Naive B cell (primary cell): Measurements from ENCODE around the gene KCNIP1. TPM values are rescaled to one million over a fixed set of nuclear protein-coding genes. Genes with fewer than 3 reads are reported as not detected.

Experiments
- ATAC-seq, 2 donors: fragments of 150-1000 bp; cut with Tn5 transposase; 2 replicates each; pipeline ENCODE4 v1.10.0; 2021; ENCODE audit warnings: low read depth in 2 of 2, mild to moderate bottlenecking in 2 of 2, moderate library complexity in 2 of 2
- DNase-seq: peaks from one replicate; pipeline ENCODE4 v3.0.0; 2022
- H3K27ac Mint-ChIP-seq, 6 donors: one replicate each; pipeline ENCODE4 v1.8.0; 2020 to 2022; ENCODE audit warnings: mild to moderate bottlenecking in 6 of 6, mixed read lengths in 6 of 6, moderate library complexity in 5 of 6, inconsistent platforms in 2 of 6
- H3K27me3 Mint-ChIP-seq, 3 donors: one replicate each; pipeline ENCODE4 v1.8.0; 2021 to 2022; ENCODE audit warnings: mixed read lengths in 3 of 3, mild to moderate bottlenecking in 1 of 3
- H3K36me3 Mint-ChIP-seq, 2 donors: one replicate each; pipeline ENCODE4 v1.8.0; 2020 to 2022; ENCODE audit warnings: mixed read lengths in 2 of 2, inconsistent platforms in 1 of 2, mild to moderate bottlenecking in 1 of 2
- H3K4me1 Mint-ChIP-seq, 3 donors: one replicate each; pipeline ENCODE4 v1.8.0; 2020 to 2022; ENCODE audit warnings: mixed read lengths in 3 of 3, inconsistent platforms in 1 of 3, mild to moderate bottlenecking in 1 of 3, moderate library complexity in 1 of 3
- H3K4me3 Mint-ChIP-seq, 8 donors: one replicate each; pipeline ENCODE4 v1.8.0; 2020 to 2022; ENCODE audit warnings: mild to moderate bottlenecking in 8 of 8, mixed read lengths in 8 of 8, moderate library complexity in 8 of 8, inconsistent platforms in 2 of 8
- H3K9me3 Mint-ChIP-seq, 7 donors: one replicate each; pipeline ENCODE4 v1.8.0; 2020 to 2022; ENCODE audit warnings: mixed read lengths in 7 of 7, mild to moderate bottlenecking in 5 of 7, inconsistent platforms in 2 of 7, moderate library complexity in 1 of 7
- polyA plus RNA-seq, 6 donors: library from polyadenylated mRNA; unstranded; fragments of 300-500 nt; fragmentation: Illumina TruSeq; gene quantifications; one replicate each; pipeline ENCODE4 v1.2.3, GENCODE V29; 2021; ENCODE audit warnings: low read depth in 6 of 6

The KCNIP1 gene
- polyA plus RNA-seq, 6 donors from 2014 or later, result not detected

GRCh38 chr5:170554521-170555267 is 50.9 kb downstream of the KCNIP1 start:
- ATAC-seq (no peak), DNase-seq (no peak)
- no peaks in the 10 kb centered on the region for H3K36me3 Mint-ChIP-seq
- H3K4me3 Mint-ChIP-seq, result no peak overlapping the region
- peaks cover 0 to 2% (median 0%) of the 10 kb centered on the region in 7 donors for H3K9me3 Mint-ChIP-seq
- no peaks in the 10 kb centered on the region for H3K4me1 Mint-ChIP-seq
- peaks cover 11 to 27% (median 19%) of the 10 kb centered on the region in 3 donors for H3K27me3 Mint-ChIP-seq
- H3K27ac Mint-ChIP-seq, result no peak overlapping the region

GRCh38 chr5:170557314-170557713 is 53.5 kb downstream of the KCNIP1 start:
- peaks cover 24 to 44% (median 35%) of the 10 kb centered on the region in 3 donors for H3K27me3 Mint-ChIP-seq
- ATAC-seq, result no peak
- H3K27ac Mint-ChIP-seq, result no peak overlapping the region

GRCh38 chr5:170559296-170559695 is 55.5 kb downstream of the KCNIP1 start:
- DNase-seq (no peak), ATAC-seq (no peak)
- Mint-ChIP-seq H3K9me3 (peaks cover 0 to 2% (median 0%) of the 10 kb centered on the region in 7 donors), H3K27ac (no peak overlapping the region), H3K36me3 (no peaks in the 10 kb centered on the region), H3K27me3 (peaks cover 18 to 41% (median 39%) of the 10 kb centered on the region in 3 donors), H3K4me1 (no peaks in the 10 kb centered on the region), H3K4me3 (no peak overlapping the region)

More at GRCh38 chr5:170557314-170557713, 53.5 kb downstream of the KCNIP1 start:
- Mint-ChIP-seq H3K9me3 (peaks cover 0 to 2% (median 0%) of the 10 kb centered on the region in 7 donors), H3K4me3 (no peak overlapping the region), H3K4me1 (no peaks in the 10 kb centered on the region), H3K36me3 (no peaks in the 10 kb centered on the region)
- no peak for DNase-seq

- Mint-ChIP-seq H3K36me3 (no peaks in the 10 kb centered on the region), H3K4me3 (no peak overlapping the region)
These were observed 57.1 kb downstream of the KCNIP1 start for GRCh38 chr5:170560938-170561337.

GRCh38 chr5:170562166-170562874 is 58.5 kb downstream of the KCNIP1 start:
- H3K27ac Mint-ChIP-seq, result no peak overlapping the region
- no peak overlapping the region for H3K4me3 Mint-ChIP-seq
- no peak for ATAC-seq
- no peaks in the 10 kb centered on the region for H3K36me3 Mint-ChIP-seq
- no peaks in the 10 kb centered on the region for H3K4me1 Mint-ChIP-seq
- H3K27me3 Mint-ChIP-seq, result peaks cover 12 to 48% (median 43%) of the 10 kb centered on the region in 3 donors
- DNase-seq, result no peak
- H3K9me3 Mint-ChIP-seq, result peaks cover 0 to 2% (median 0%) of the 10 kb centered on the region in 7 donors

More at GRCh38 chr5:170560938-170561337, 57.1 kb downstream of the KCNIP1 start:
- DNase-seq, result no peak
- no peak overlapping the region for H3K27ac Mint-ChIP-seq
- H3K4me1 Mint-ChIP-seq, result no peaks in the 10 kb centered on the region
- peaks cover 12 to 41% (median 37%) of the 10 kb centered on the region in 3 donors for H3K27me3 Mint-ChIP-seq
- ATAC-seq, result no peak
- H3K9me3 Mint-ChIP-seq, result peaks cover 0 to 2% (median 0%) of the 10 kb centered on the region in 7 donors

GRCh38 chr5:170562875-170563228 is 59.0 kb downstream of the KCNIP1 start:
- no peaks in the 10 kb centered on the region for H3K36me3 Mint-ChIP-seq
- peaks cover 0 to 2% (median 0%) of the 10 kb centered on the region in 7 donors for H3K9me3 Mint-ChIP-seq
- ATAC-seq (no peak), DNase-seq (no peak)
- peaks cover 12 to 52% (median 41%) of the 10 kb centered on the region in 3 donors for H3K27me3 Mint-ChIP-seq
- H3K27ac Mint-ChIP-seq, result no peak overlapping the region
- no peaks in the 10 kb centered on the region for H3K4me1 Mint-ChIP-seq
- no peak overlapping the region for H3K4me3 Mint-ChIP-seq

- H3K9me3 Mint-ChIP-seq, result peaks cover 0 to 2% (median 0%) of the 10 kb centered on the region in 7 donors
- ATAC-seq, result no peak
- no peaks in the 10 kb centered on the region for H3K36me3 Mint-ChIP-seq
- H3K27ac Mint-ChIP-seq, result no peak overlapping the region
- H3K4me1 Mint-ChIP-seq, result no peaks in the 10 kb centered on the region
- DNase-seq, result no peak
- peaks cover 9 to 49% (median 41%) of the 10 kb centered on the region in 3 donors for H3K27me3 Mint-ChIP-seq
- H3K4me3 Mint-ChIP-seq, result no peak overlapping the region
These were observed 60.2 kb downstream of the KCNIP1 start for GRCh38 chr5:170563824-170564567.

GRCh38 chr5:170565072-170565471 is 61.3 kb downstream of the KCNIP1 start:
- Mint-ChIP-seq H3K27ac (no peak overlapping the region), H3K27me3 (peaks cover 5 to 45% (median 39%) of the 10 kb centered on the region in 3 donors)

GRCh38 chr5:170569101-170569500 is 65.3 kb downstream of the KCNIP1 start:
- ATAC-seq (no peak), DNase-seq (no peak)
- Mint-ChIP-seq H3K4me1 (peaks cover 0 to 9% (median 7%) of the 10 kb centered on the region in 3 donors), H3K27me3 (peaks cover 11 to 42% (median 40%) of the 10 kb centered on the region in 3 donors), H3K36me3 (no peaks in the 10 kb centered on the region), H3K27ac (no peak overlapping the region), H3K4me3 (no peak overlapping the region), H3K9me3 (peaks cover 0 to 1% (median 0%) of the 10 kb centered on the region in 7 donors)

More at GRCh38 chr5:170565072-170565471, 61.3 kb downstream of the KCNIP1 start:
- Mint-ChIP-seq H3K9me3 (peaks cover 0 to 1% (median 0%) of the 10 kb centered on the region in 7 donors), H3K4me1 (no peaks in the 10 kb centered on the region), H3K36me3 (no peaks in the 10 kb centered on the region), H3K4me3 (no peak overlapping the region)
- ATAC-seq, result no peak
- no peak for DNase-seq

GRCh38 chr5:170570476-170570875 is 66.7 kb downstream of the KCNIP1 start:
- Mint-ChIP-seq H3K4me1 (peaks cover 0 to 9% (median 7%) of the 10 kb centered on the region in 3 donors), H3K27me3 (peaks cover 11 to 40% (median 38%) of the 10 kb centered on the region in 3 donors), H3K4me3 (no peak overlapping the region), H3K9me3 (peaks cover 0 to 2% (median 0%) of the 10 kb centered on the region in 7 donors), H3K27ac (no peak overlapping the region), H3K36me3 (no peaks in the 10 kb centered on the region)
- DNase-seq (no peak), ATAC-seq (no peak)

- no peak for DNase-seq
- H3K27me3 Mint-ChIP-seq, result peaks cover 15 to 45% (median 40%) of the 10 kb centered on the region in 3 donors
These were observed 67.5 kb downstream of the KCNIP1 start for GRCh38 chr5:170571281-170571731.

GRCh38 chr5:170571875-170572852 is 68.3 kb downstream of the KCNIP1 start:
- Mint-ChIP-seq H3K4me3 (no peak overlapping the region), H3K27me3 (peaks cover 15 to 38% (median 34%) of the 10 kb centered on the region in 3 donors), H3K27ac (no peak overlapping the region), H3K36me3 (no peaks in the 10 kb centered on the region), H3K4me1 (peaks cover 0 to 9% (median 7%) of the 10 kb centered on the region in 3 donors), H3K9me3 (peaks cover 0 to 9% (median 2%) of the 10 kb centered on the region in 7 donors)
- DNase-seq, result no peak
- ATAC-seq, result no peak

More at GRCh38 chr5:170571281-170571731, 67.5 kb downstream of the KCNIP1 start:
- Mint-ChIP-seq H3K27ac (no peak overlapping the region), H3K4me1 (peaks cover 0 to 9% (median 7%) of the 10 kb centered on the region in 3 donors), H3K4me3 (no peak overlapping the region), H3K36me3 (no peaks in the 10 kb centered on the region), H3K9me3 (peaks cover 0 to 9% (median 2%) of the 10 kb centered on the region in 7 donors)
- ATAC-seq, result no peak
